HG03520 (cell line): ENCODE data around the gene ZBTB1.
A peak's percentile ranks its signal among the peaks of the same experiment; 100 is the strongest.

Experiments used
- ATAC-seq: cut with Tn5 transposase; IDR thresholded peaks from one replicate; pipeline ENCODE4 v1.9.1; 2021; ENCODE audit warnings: mild to moderate bottlenecking, moderate library complexity; ENCODE audit not compliant: unreplicated experiment

The ZBTB1 gene, protein sequence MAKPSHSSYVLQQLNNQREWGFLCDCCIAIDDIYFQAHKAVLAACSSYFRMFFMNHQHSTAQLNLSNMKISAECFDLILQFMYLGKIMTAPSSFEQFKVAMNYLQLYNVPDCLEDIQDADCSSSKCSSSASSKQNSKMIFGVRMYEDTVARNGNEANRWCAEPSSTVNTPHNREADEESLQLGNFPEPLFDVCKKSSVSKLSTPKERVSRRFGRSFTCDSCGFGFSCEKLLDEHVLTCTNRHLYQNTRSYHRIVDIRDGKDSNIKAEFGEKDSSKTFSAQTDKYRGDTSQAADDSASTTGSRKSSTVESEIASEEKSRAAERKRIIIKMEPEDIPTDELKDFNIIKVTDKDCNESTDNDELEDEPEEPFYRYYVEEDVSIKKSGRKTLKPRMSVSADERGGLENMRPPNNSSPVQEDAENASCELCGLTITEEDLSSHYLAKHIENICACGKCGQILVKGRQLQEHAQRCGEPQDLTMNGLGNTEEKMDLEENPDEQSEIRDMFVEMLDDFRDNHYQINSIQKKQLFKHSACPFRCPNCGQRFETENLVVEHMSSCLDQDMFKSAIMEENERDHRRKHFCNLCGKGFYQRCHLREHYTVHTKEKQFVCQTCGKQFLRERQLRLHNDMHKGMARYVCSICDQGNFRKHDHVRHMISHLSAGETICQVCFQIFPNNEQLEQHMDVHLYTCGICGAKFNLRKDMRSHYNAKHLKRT

DNA sequence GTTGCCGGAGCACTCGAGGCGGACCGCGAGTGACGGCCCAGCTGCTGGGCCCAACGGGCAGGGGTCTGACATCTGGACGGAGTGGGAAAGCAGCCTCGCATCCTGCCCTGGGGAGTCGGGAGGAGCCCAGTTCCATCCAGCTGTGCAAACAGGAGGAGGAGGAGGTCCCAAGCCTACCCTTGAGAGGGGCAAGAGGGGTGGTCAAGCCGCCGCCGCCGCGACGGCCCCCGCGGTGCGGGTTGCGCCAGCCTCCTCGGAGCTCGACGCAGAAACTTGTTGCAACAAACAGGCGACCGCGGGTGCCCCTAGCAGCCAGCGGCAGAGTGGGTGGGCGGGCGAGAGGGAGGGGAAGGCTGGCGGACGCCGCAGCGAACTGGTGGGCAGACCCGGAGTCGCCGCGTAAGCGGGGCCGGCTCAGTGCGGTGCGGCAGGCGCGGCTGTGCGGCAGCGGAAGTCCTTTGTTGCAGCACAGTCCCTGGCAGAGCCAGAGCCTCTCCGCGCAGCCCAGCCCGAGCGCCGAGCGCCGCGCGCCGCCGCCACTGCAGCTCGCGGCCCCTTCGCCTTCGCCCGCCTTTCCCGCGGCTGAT, at the start of gene ZBTB1:
ZBTB1 (plus strand) TSS at position 461 of the 587 bp plus-strand sequence. CDS start 16,735 bp downstream, outside the sequence.
- ATAC-seq = peak; percentile 23

DNA sequence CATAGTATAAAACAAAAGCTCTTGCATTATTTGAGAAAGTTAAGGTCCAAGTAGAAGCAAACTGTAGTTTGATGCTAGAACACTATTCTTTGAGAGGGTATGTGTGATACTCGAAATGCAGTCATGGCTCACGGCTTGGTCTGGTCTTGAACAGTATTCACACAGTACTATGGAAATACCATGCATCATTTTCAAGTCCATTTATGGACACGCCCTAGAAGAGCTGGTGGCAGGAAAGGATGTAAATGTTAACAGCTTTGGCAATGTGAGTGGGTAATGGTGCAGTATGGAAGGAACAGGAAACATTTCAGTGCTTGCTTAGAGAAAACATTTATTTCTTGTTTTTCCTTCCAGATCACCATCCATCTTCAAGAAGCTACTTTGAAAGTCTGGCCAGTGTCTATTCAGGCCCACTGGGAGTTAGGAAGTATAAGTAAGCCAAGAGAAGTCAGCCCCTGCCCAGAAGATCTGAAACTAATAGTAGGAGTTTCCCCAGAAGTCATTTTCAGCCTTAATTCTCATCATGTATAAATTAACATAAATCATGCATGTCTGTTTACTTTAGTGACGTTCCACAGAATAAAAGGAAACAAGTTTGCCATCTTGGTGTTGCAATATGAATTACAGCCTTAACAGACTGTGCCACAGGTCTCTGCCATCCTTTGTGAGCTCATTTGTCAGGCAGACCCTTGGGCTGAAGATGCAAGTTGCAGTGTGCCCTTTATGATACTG, 45.0 kb upstream of the ZBTB1 start:
- no peak for ATAC-seq

DNA sequence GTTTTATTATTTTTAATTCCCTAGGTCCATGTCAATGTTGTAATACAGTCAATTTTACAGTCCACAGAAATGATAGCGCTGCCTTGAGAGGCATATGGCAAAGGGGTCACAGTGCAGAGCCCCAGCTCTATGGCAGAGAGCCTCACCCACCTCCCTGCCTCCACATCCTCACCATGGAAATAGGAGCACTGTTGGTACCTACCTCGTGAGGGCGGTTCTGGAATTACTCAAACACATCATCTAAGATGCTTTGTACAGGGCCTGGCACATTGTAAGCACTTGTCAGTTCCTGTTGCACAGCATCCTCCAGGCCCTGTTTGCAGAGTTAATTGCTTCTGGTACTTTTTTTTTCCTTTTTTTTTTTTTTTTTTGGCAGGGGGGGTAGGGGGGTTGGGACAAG, 43.3 kb upstream of the ZBTB1 start:
- ATAC-seq = no peak

DNA sequence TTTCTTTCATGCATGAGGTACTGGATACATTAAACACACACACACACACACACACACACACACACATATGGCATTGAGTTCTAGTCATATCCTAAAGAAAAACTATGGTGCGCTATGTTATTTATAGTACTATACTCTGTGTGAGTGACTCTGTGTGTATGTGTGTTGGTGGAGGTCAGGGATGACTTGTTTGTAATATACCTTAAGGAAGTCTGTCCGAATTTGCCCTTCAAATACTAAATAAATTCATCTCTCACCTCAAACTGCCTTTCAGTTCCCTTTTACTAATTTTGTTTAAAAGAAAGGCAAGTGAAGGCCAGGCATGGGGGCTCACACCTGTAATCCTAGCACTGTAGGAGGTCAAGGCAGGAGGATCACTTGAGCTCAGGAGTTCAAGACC, 41.4 kb upstream of the ZBTB1 start:
- peak; percentile 35 for ATAC-seq

DNA sequence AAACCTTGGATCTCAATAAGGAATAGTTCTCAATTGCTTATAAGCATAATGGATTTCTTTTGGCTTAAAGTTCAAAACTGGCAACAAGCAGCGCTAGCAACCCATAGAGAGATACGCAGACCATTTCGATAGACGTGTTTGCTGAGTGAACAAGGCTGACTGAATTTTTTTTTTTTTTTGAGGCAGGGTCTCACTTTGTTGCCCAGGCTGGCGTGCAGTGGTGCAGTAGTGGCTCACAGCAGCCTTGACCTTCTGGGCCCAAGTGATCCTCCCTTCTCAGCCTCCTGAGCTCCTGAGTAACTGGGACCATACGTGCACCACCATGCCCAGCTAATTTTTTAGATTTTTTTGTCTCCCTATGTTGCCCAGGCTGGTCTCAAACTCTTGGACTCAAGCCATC, 40.7 kb upstream of the ZBTB1 start:
- no peak for ATAC-seq

DNA sequence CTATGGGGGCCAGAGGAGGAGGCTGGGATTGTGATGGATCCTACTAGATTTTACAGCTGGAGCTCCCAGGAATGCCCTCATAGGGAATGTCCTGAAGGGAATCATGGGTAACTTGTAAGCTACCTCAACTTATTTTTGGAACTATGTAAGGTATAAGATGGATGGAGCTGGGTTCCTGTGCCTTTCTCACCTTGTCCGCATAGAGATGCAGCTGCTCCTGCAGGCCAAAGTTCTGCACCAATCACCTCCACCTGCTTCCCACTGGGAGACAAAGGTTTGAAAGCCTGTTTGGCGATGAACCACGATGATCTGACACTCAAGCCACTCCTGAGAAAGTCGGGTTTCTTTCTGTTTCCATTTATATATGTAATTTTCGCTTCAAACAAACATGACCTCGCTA, 39.9 kb upstream of the ZBTB1 start:
- ATAC-seq = no peak

DNA sequence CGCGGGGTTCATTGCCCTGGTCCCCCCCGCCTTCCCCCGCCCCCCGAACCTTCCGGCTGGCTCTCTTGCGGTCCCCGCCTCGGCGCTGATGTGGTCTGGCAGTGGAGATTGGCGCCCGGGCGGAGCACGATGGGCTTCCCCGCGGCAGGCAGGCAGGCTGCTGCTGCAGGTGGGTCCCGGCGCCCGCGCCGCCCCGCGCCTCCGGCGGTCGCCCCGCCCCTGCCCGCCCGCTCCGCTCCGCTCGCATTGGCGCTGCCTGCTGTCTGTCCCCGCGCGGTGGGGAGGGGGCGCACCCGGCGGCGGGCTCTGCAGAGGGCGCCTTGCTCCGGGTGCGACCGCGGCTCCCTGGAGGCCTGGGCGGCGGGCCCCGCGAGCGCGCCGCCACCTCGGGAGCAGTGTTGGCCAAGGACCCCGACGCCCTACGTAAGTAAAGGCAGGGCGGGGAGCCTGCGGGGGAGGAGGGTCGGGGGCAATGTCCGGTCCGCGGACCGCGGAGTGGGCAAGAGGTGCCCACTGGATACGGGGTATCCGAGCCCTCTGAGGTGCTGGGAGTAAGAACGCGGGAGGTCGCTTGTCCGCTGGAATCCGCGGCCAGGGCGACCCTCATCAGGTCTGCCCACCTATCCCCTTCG, 39.3 kb upstream of the ZBTB1 start, which contains the start of gene AKAP5:
AKAP5 (plus strand) TSS at position 309 of the 632 bp plus-strand sequence. CDS start 2,896 bp downstream, outside the sequence.
- ATAC-seq = no peak

DNA sequence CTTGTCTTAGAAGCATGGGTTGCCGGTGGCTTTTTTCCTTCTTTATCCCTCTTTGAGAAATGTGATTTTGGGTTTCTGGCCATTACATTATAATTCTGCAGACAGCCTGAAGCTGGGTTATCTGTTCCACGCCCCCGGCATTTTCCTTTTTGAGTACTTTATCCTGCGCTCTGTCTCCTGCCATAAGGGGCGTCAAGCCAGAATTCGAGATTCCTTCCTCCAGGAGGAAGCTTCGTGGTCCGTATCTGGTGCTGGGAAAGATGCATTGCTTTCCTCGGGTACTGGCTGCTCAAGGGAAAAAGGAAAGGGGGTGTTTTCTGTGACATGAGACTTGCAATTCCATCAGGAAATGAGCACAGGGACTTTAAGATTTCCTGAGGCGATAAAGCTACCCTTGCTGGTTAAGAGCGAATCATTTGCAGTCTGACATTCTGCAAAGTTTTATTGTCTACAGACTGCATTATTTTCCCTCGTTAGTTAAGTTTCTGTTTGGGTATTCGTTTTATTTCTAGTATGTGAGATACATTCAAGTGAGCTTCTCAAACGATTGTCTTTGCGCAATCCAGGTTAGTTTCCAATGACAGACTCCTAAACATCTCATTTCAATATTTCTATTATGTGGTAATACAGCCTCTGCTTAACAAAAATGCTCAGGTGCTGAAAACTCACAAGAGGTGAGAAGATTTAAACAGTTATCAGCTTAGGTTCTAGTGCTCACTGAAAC, 38.6 kb upstream of the ZBTB1 start:
- ATAC-seq = no peak

DNA sequence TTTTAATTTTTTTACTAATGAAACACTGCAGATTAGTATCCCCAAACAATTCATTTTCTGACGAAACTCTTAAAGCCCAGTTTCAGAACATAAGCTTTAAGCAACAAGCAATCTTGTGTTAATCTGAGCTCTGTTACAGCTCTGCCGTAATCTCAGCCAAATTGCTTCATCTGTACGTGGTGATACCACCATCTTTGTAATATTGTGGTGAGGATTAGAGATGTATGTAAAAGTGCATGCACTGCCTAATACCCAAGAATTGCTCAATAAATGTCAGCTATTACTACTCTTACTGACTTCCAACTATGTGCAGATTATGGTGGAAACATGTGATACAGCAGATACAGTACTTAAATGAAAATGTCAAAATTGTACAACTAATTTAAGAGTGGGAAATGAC, 37.5 kb upstream of the ZBTB1 start:
- no peak for ATAC-seq

DNA sequence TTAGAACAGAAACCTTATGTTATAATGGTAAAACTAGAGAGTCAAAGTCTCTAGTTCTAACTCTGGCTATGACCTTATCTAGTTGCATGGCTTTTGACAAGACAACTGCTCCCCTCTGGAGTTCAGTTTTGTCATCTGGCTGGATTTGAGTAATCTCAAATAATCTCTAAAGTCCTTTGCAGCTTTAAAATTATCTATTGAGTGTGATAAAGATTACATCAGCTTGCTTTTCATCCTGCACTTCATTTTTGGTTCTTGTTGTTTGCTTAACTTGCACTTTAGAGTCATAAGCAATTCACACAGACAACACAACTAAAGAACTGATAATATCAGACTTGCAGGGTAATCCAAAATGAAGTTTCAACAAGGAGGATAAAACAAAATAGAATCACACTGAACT, 37.0 kb upstream of the ZBTB1 start:
- no peak for ATAC-seq

DNA sequence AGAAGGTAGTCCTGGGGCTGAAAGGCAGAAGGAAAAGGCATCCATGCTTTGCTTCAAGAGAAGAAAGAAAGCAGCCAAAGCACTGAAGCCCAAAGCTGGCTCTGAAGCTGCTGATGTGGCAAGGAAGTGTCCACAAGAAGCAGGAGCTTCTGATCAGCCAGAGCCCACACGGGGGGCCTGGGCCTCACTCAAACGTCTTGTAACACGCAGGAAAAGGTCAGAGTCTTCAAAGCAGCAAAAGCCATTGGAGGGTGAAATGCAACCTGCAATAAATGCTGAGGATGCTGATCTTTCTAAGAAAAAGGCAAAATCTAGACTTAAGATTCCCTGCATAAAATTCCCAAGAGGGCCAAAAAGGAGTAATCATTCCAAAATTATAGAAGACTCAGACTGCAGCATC, 36.1 kb upstream of the ZBTB1 start:
- no peak for ATAC-seq

DNA sequence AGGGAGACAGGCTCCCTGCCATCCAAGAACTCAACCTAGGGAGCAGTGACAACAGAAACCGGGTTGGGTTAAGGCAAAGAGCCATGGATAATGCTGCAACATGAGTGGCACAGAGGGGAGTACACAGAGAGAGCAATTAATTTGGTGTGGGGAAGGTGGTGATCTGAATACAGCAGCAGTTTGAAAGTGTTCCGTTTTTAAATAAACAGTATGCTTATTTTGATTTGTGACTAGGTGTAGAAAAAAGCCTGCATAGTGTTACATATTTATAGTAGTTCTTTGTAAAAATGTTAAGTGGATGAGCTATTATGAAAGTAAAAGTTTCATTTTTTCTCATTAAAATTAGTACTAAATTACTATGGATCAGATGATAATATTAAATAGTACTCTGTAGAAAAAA, 30.5 kb upstream of the ZBTB1 start:
- no peak for ATAC-seq

DNA sequence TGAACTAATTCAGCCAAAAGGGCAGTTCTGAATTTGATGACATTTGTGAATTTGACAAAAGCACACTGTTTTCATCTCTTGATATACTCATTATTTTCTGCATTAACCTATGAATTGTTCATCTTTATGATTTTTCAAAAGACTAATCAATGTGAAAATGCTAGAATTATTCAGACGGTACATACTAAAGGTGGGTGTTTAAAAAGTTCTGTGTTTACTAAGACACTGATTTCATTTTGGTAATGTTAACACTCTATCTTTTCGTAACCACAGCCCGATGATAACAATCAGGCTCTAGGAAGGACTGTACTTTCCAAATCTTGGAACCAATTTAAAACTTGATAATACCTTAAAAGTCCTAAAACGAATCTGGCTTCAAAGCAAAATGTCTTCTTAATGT, 29.9 kb upstream of the ZBTB1 start:
- ATAC-seq = no peak

DNA sequence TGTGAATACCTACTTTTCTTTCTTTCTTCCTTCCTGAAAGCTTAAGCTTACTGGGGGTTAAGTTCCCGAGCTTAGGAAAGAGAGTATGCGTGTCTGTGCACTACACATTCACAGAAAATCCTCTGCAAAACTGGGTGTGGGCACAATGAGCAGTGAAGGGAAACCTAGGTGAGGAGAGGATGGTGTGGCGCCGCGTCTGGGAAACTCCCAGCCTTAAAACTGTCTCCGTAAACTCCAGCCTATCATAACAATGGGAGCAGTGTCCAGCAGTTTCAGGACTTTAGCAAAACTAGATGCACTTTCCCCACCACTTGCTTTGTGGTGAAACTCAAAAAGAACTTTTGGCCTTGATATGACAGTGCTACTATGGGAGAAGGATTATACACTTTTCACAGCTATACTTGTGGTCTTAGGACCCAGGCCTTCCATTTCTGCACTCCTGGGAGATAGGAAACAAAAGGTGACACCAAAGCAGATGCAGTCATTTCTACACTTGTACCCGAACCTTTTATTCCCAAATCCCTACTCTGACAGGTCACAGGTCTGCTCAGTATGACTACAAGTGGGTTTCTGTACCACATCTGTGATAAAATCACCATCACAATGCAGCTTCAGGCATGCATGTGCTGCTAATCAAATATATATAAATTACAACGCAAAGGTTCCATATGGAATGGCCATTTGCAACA, 28.8 kb upstream of the ZBTB1 start:
- no peak for ATAC-seq

DNA sequence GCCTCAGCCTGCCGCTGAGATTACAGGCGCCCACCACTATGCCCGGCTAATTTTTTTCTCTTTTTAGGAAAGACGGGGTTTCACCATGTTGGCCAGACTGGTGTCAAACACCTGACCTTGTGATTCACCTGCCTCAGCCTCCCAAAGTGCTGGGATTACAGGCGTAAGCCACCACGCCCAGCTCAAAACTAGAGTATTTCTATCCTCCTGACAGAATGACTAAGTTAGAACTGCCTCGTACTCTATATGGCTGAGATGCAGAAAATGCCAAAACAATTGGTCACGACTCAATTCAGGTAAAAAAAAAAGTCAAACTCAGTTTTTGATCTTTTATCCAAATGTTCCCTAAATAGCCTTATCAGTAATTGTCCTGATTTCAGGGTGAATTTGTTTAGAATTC, 28.1 kb upstream of the ZBTB1 start:
- ATAC-seq = no peak

DNA sequence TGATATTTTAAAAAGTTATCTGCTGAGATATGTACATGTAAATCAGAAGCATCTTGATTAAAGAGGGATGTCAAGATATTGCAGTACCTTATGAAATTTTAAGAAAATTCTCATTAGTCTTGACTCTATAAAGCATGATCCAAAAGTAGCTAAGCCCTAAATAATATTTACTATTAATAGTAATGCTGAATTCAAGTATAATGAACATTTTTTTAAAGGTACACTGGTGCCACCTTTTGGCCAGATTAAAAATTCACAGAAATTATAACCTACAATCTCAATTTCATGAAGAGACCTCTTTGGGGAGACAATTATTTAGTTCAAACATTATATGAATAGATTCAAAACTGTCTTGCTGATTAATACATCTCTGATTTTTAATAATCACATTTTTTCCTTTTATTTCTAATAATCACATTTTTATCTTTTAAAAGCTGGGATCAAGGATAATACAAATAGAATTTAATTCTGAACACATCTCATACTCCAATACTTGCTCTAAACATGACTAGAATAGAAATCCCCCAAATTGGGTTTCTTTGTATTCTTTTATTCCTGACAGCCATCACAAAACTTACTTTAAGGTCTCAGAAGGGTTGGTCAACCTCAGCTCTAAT, 25.8 kb upstream of the ZBTB1 start:
- no peak for ATAC-seq

DNA sequence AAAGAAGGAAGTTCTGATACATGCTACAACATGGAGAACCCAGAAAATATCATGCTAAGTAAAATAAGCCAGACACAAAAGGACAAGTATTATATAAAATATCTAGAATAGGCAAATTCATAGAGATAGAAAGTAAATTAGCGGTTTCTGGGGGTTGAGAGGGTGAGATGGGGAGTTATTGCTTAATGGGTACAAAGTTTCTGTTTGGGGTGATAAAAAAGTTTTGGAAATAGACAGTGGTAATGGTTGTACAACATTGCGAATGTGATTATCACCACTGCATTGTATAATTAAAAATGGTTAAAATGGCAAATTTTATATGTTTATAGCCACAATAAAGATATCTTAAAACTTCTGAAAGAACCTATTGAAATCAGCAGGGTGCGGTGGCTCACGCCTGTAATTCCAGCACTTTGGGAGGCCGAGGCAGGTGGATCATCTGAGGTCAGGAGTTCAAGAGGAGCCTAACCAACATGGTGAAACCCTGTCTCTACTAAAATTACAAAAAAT, 15.9 kb upstream of the ZBTB1 start:
- no peak for ATAC-seq

DNA sequence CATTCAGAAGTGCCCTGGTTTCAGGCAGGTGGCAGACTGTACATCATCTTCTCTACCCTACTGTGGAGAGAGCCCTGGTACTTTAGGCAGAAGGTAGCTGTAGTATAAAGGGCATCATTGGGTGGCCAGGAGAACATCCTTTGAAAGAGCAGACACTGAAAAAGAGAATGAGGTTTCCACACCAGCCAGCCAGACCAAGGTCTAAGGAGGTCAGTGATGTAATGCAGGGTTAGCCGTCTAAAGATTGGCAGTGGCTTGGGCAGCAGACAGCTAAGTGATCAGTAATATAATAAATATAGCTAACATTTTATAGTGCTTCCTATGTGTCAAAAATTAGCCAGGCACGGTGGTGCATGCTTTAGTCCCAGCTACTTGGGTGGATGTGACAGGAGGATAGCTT, 12.9 kb upstream of the ZBTB1 start:
- ATAC-seq = no peak

DNA sequence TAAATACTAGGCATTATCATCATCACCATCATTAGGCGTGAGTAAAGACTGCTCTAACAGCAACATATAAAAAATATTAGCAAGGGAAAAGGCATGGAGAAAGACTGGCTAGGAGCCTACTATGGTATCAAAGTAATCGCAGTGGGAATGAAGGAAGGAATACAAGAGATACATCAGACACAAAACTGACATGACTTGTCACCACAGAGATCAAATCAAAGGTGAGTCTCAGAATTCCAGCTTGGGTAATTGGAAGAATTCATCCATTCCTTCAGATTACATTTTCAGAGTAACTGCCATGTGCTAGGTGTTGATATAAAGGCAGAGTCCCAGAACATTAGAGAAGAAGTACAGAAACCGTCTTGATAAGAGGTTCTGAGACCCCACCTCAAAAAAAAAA, 11.1 kb upstream of the ZBTB1 start:
- no peak for ATAC-seq
